WERI-Rb-1 (cell line): ENCODE measurements around the gene DCAF17.
"Not testable (repeated sequence)": the region's sequence is repeated elsewhere in the genome, so short reads cannot be mapped to it uniquely, and the experiment has no call there.

Experiments used
- DNase-seq: peaks from one replicate; pipeline ENCODE4 v3.0.0-alpha.2; 2020
- H3K27ac ChIP-seq: fragments of 250-450 bp; sonication (Bioruptor Pico); 2 replicates; pipeline ENCODE4 v1.5.1; 2020; ENCODE audit warnings: mild to moderate bottlenecking, moderate library complexity
- H3K27me3 ChIP-seq: fragments of 250-450 bp; sonication (Bioruptor Pico); 2 replicates; pipeline ENCODE4 v1.5.1; 2021; ENCODE audit warnings: mild to moderate bottlenecking, low read depth, moderate library complexity; ENCODE audit not compliant: insufficient read depth, severe bottlenecking
- H3K36me3 ChIP-seq: fragments of 250-450 bp; sonication (Bioruptor Pico); 2 replicates; pipeline ENCODE4 v1.5.1; 2020; ENCODE audit warnings: mild to moderate bottlenecking, moderate library complexity
- H3K4me3 ChIP-seq: 2 replicates; pipeline ENCODE4 v1.5.1; 2011; ENCODE audit warnings: low read depth, mild to moderate bottlenecking, control low read depth, low read length
- H3K9me3 ChIP-seq: fragments of 250-450 bp; sonication (Bioruptor Pico); 2 replicates; pipeline ENCODE4 v1.5.1; 2021; ENCODE audit warnings: mild to moderate bottlenecking, moderate library complexity; ENCODE audit not compliant: severe bottlenecking
- CTCF ChIP-seq: IDR thresholded peaks from 2 replicates; pipeline ENCODE4 v1.5.1; 2011; ENCODE audit warnings: low read depth, mild to moderate bottlenecking, control low read depth, inconsistent platforms, low read length

DCAF17 gene

GRCh38 chr2:171420728-171421563, 13.1 kb upstream of the DCAF17 start:
- no peaks in the 10 kb centered on the region for H3K27me3 ChIP-seq
- no peaks in the 10 kb centered on the region for H3K36me3 ChIP-seq
- DNase-seq: no peak
- H3K9me3 ChIP-seq: peaks cover 11% of the 10 kb centered on the region
- H3K27ac ChIP-seq: no peak overlapping the region
- TF ChIP-seq CTCF: no peak
- no peak overlapping the region for H3K4me3 ChIP-seq

GRCh38 chr2:171422710-171423495, 11.1 kb upstream of the DCAF17 start:
- H3K9me3 ChIP-seq: peaks cover 11% of the 10 kb centered on the region
- not testable (repeated sequence) for H3K4me3 ChIP-seq, H3K27me3 ChIP-seq, H3K27ac ChIP-seq, H3K36me3 ChIP-seq, DNase-seq

GRCh38 chr2:171430516-171431410, 3.3 kb upstream of the DCAF17 start:
- Histone ChIP-seq H3K27ac (0 out of 2 replicates have a peak overlapping the region, but pooled peaks have one; percentile 0), H3K27me3 (no peaks in the 10 kb centered on the region), H3K4me3 (no peak overlapping the region), H3K36me3 (peaks cover 5% of the 10 kb centered on the region), H3K9me3 (peaks cover 5% of the 10 kb centered on the region)
- TF ChIP-seq CTCF: no peak
- peak; percentile 47 for DNase-seq

GRCh38 chr2:171431677-171432167, 2.3 kb upstream of the DCAF17 start:
- no peak overlapping the region for H3K4me3 ChIP-seq
- H3K27me3 ChIP-seq: no peaks in the 10 kb centered on the region
- no peak overlapping the region for H3K27ac ChIP-seq
- peaks cover 5% of the 10 kb centered on the region for H3K9me3 ChIP-seq
- no peak for DNase-seq
- peaks cover 12% of the 10 kb centered on the region for H3K36me3 ChIP-seq
- no peak for TF ChIP-seq CTCF

GRCh38 chr2:171432206-171432968, 1.6 kb upstream of the DCAF17 start:
- H3K9me3 ChIP-seq: peaks cover 5% of the 10 kb centered on the region
- no peak overlapping the region for H3K27ac ChIP-seq
- no peaks in the 10 kb centered on the region for H3K27me3 ChIP-seq
- TF ChIP-seq CTCF: no peak
- peaks cover 19% of the 10 kb centered on the region for H3K36me3 ChIP-seq
- no peak overlapping the region for H3K4me3 ChIP-seq
- DNase-seq: no peak
